Upper lobe of left lung (tissue), 4 donors: Measurements from ENCODE around the gene ARTN.

Source experiments
- CTCF ChIP-seq, 6 experiments: fragments of 450-650 bp in 4 of 6; fragments of 200-600 bp in 2 of 6; sonication (generic) in 2 of 6; IDR thresholded peaks; one replicate each; pipeline ENCODE4 v1.5.1; 2016 to 2019; ENCODE audit warnings: antibody characterized with exemption in 6 of 6
- EP300 ChIP-seq, 4 donors: sonication (generic); formaldehyde crosslinking; IDR thresholded peaks; one replicate each; pipeline ENCODE4 v1.5.1; 2017; ENCODE audit warnings: antibody characterized with exemption in 4 of 4, control low read depth in 2 of 4
- POLR2A ChIP-seq, 4 donors: fragments of 450-650 bp; IDR thresholded peaks; one replicate each; pipeline ENCODE4 v1.5.1; 2016 to 2017; ENCODE audit warnings: antibody characterized with exemption in 4 of 4, mild to moderate bottlenecking in 2 of 4

- TF ChIP-seq CTCF (IDR thresholded peaks at IDR 0.05) (no peak), EP300 (IDR thresholded peaks at IDR 0.05) (no peak), POLR2A (IDR thresholded peaks at IDR 0.05) (no peak)
These were observed 40.6 kb upstream of the ARTN start for GRCh38 chr1:43893006-43893405.
